Uterus (tissue), 4 donors: Measurements from ENCODE around the gene GPR137. TPM values are rescaled to one million over a fixed set of nuclear protein-coding genes. Genes with fewer than 3 reads are reported as not detected.

Experiments used
- DNase-seq, 2 donors: peaks; one replicate each; pipeline ENCODE4 v3.0.0-alpha.2; 2019 to 2020
- H3K27ac ChIP-seq, 2 donors: fragments of 200-600 bp; sonication (generic); 1 replicate in 1 of 2; 2 replicates in 1 of 2; pipeline ENCODE4 v1.5.1; 2016 to 2018
- H3K27me3 ChIP-seq, 2 donors: fragments of 200-600 bp; sonication (generic); one replicate each; pipeline ENCODE4 v1.5.1; 2018 to 2019; ENCODE audit warnings: control low read depth in 1 of 2
- H3K36me3 ChIP-seq, 2 donors: fragments of 200-600 bp; sonication (generic); one replicate each; pipeline ENCODE4 v1.5.1; 2019; ENCODE audit warnings: control low read depth in 1 of 2
- H3K4me1 ChIP-seq, 2 donors: fragments of 200-600 bp; sonication (generic); one replicate each; pipeline ENCODE4 v1.5.1; 2018 to 2019; ENCODE audit warnings: control low read depth in 1 of 2
- H3K4me3 ChIP-seq, 2 donors: fragments of 200-600 bp; sonication (generic); 1 replicate in 1 of 2; 2 replicates in 1 of 2; pipeline ENCODE4 v1.5.1; 2018 to 2019; ENCODE audit warnings: mild to moderate bottlenecking in 1 of 2
- H3K9me3 ChIP-seq, 2 donors: fragments of 200-600 bp; sonication (generic); one replicate each; pipeline ENCODE4 v1.5.1; 2019; ENCODE audit warnings: control low read depth in 1 of 2
- CTCF ChIP-seq, 4 experiments: fragments of 200-600 bp in 2 of 4; fragments of 450-650 bp in 2 of 4; sonication (generic) in 2 of 4; IDR thresholded peaks; one replicate each; pipeline ENCODE4 v1.5.1; 2016 to 2019; ENCODE audit warnings: antibody characterized with exemption in 4 of 4, mild to moderate bottlenecking in 2 of 4, moderate library complexity in 1 of 4
- POLR2A ChIP-seq, 2 donors: fragments of 450-650 bp; IDR thresholded peaks; one replicate each; pipeline ENCODE4 v1.6.1; 2016; ENCODE audit warnings: antibody characterized with exemption in 2 of 2, mild to moderate bottlenecking in 1 of 2, moderate library complexity in 1 of 2
- intact Hi-C: fragments of 100-400 bp; cut with DNase I; formaldehyde crosslinking; loops from one replicate; pipeline ENCODE4 v1.15.1; 2023; ENCODE audit warnings: low total_unique reads
- total RNA-seq, 4 donors: library from RNA; depleted of rRNA in 3 of 4; stranded (reverse); fragments of >200 nt in 3 of 4; gene quantifications; one replicate each; pipeline versions ENCODE4 v1.1.0 to v1.2.4, GENCODE V29; 2014 to 2023
- donor health status: DM: yes; HTN: yes; CAD: no.

GPR137 gene
- total RNA-seq, 4 donors from 2014 or later = 0.51 to 32.3 (median 10.6) TPM

GRCh38 chr11:64249038-64249437, 36.6 kb upstream of the GPR137 start:
- peaks cover 0 to 16% of the 10 kb centered on the region in 2 donors for H3K4me1 ChIP-seq
- TF ChIP-seq POLR2A (IDR thresholded peaks at IDR 0.05) (no peak), CTCF (IDR thresholded peaks at IDR 0.05) (no peak)
- DNase-seq = no peak
- no peaks in the 10 kb centered on the region for H3K9me3 ChIP-seq
- no peaks in the 10 kb centered on the region for H3K36me3 ChIP-seq
- H3K27me3 ChIP-seq = no peaks in the 10 kb centered on the region
- H3K4me3 ChIP-seq = no peak overlapping the region
- H3K27ac ChIP-seq = no peak overlapping the region
- intact Hi-C loops = no loop called here

- Histone ChIP-seq H3K27me3 (no peaks in the 10 kb centered on the region), H3K27ac (no peak overlapping the region), H3K4me1 (peaks cover 0 to 16% of the 10 kb centered on the region in 2 donors), H3K4me3 (no peak overlapping the region), H3K36me3 (no peaks in the 10 kb centered on the region), H3K9me3 (no peaks in the 10 kb centered on the region)
- DNase-seq = no peak
- TF ChIP-seq CTCF (IDR thresholded peaks at IDR 0.05) (no peak), POLR2A (IDR thresholded peaks at IDR 0.05) (no peak)
- intact Hi-C loops = no loop called here
Measured at GRCh38 chr11:64249563-64250414, 35.9 kb upstream of the GPR137 start.

- Histone ChIP-seq H3K27ac (peak overlapping the region; percentile 57 to 63), H3K4me3 (peak overlapping the region; percentile 82 to 88), H3K27me3 (no peaks in the 10 kb centered on the region), H3K9me3 (no peaks in the 10 kb centered on the region), H3K4me1 (peaks cover 0 to 16% of the 10 kb centered on the region in 2 donors), H3K36me3 (no peaks in the 10 kb centered on the region)
- no peak for TF ChIP-seq POLR2A (IDR thresholded peaks at IDR 0.05)
- no peak for TF ChIP-seq CTCF (IDR thresholded peaks at IDR 0.05)
- intact Hi-C loops = no loop called here
- DNase-seq = no peak
Measured at GRCh38 chr11:64250415-64251015, 35.1 kb upstream of the GPR137 start.

- DNase-seq = peak in 1 of 2 donors; percentile 70
- peaks cover 0 to 16% of the 10 kb centered on the region in 2 donors for H3K4me1 ChIP-seq
- peak within 1 kb of the TSS; percentile 82 to 88 for H3K4me3 ChIP-seq
- H3K27ac ChIP-seq = peak within 1 kb of the TSS; percentile 63 to 75
- no peaks in the 10 kb centered on the region for H3K9me3 ChIP-seq
- TF ChIP-seq CTCF (IDR thresholded peaks at IDR 0.05) = peak; percentile 70 to 95 (median 85)
- peak; percentile 82 for TF ChIP-seq POLR2A (IDR thresholded peaks at IDR 0.05)
- H3K36me3 ChIP-seq = no peaks in the 10 kb centered on the region
- H3K27me3 ChIP-seq = no peaks in the 10 kb centered on the region
- intact Hi-C loops = no loop called here
Measured at GRCh38 chr11:64251016-64251752, 34.5 kb upstream of the GPR137 start, which contains the start of gene PLCB3. PLCB3 (plus strand) TSS chr11:64251530; CDS start chr11:64251650, 120 bp downstream.
